DMS 273 (cell line): ENCODE results near the gene TMSB10.
"Not testable (repeated sequence)": the region's sequence is repeated elsewhere in the genome, so short reads cannot be mapped to it uniquely, and the experiment has no call there.

Experiments used
- DNase-seq: peaks from one replicate; lab custom pipeline; 2025; ENCODE audit not compliant: unreplicated experiment; lab: John Stamatoyannopoulos, UW

TMSB10 gene

DNA sequence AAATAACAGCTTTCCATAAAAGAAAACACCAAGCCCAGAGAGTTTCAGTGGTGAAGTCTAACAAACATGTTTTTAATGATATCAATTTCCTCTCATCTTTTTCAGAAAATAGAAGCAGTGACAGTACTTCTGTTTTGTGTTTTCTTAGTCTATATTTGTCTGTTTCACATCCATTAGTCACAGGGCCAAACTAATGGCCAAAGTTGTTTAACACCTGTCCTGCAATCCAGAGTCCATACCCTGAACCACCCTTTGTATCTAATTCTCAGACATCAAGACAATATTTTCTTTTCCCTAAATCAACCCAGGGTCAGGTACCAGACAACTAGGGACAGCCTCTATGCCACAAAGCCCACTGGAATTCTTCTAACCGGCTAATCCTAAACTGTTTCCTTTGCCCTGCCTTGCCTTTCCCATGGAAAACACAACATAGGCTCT is 25.9 kb downstream of the TMSB10 start:
- DNase-seq, result no peak

DNA sequence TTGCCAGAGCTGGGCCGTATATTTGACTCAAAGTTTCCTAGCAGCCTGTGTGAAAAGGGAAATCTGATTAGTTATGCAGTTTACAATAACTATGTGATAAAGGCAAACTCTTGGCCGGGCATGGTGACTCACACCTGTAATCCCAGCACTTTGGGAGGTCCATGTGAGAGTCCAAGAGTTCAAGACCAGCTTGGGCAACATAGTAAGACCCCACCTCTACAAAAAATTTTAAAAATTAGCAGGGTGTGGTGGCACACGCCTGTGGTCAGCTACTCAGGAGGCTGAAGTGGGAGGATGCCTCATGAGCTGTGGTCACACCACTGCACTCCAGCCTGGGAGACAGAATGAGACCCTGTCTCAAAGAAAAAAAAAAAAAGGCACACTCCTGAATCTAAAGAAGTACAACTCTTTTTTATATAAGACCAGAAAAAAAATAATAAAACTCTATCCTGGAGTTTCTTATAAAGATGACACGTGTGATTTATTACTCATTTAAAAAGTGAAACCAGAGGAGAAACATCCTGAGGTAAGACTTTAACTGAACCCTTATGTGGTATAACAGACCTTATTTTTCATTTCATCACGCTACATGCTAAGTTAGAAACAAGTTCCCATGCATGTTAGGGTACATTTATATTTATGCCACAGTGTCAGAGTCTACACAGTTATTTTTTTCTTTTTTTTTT is 32.9 kb downstream of the TMSB10 start:
- DNase-seq, result no peak

DNA sequence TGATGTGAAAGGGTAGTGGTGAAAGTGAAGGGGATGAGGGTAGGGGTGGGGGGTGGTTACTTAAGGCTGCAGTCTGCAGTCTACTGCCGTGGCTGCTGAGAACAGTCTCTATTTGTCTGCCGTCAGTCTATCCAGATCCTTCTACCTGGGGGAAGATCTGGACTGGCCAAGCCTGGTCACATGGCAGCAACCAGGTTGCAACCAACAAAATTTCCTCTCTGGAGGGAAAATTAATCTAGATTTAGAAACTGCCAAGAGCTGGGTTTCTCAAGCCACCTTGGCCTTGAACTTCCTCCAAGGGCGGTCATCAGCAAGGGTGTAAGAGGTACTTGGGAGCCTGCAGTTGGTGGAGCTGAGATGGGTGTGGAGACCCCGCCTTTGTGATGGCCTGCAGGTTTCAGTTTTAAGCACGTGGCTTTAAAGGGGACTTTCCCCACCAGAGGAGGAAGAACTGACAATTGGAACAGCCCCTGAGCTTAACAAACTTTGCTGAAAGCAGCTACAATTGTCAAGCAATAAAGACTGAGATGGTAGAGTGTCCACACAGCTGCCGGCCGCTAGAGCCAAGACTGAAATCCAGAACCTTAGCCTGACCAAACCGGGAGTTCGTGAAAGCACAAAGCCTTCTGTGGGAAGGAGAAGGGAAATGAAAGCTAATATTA is 34.1 kb downstream of the TMSB10 start:
- DNase-seq, result no peak

DNA sequence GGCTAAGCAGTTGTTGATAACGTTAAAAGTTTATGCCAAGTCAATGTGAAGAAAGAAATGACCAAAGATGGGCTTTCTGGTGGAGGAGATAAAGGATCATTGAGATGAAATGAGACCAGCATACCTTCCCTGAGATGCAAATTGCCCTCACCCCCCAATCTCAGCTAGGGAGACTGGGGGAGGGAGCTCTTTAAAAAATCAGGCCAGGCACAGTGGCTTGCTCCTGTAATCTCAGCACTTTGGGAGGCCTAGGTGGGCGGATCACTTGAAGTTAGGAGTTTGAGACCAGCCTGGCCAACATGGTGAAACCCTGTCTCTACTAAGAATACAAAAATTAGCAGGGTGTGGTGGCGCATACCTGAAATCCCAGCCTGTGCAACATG is 34.6 kb downstream of the TMSB10 start:
- no peak for DNase-seq

DNA sequence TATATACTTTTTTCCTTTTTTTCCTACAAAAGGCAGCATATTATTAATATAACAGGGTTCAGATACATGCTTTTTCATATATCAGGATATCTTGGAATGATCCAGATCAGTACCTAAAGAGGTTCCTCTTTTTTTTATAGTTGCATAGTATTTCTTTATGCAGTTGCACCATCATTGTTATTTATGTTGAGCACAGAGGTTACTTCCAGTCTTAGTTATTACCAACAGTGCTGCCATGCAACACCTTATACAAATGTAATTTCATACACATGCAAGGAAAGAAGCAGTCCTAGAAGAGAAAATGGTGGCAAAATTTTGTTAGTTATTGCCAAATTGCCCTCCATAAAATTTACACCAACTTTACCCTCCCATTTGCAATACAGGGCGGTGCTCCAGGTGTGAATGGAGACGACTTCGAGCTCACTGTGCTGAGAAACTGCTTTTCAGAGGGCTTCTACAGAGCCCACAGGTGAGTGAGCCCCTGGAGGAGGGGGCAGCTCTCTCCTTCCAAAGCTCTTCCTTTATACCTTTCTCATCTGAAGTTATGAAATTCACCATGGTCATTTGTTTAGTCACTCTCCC is 35.5 kb downstream of the TMSB10 start:
- DNase-seq, result no peak

DNA sequence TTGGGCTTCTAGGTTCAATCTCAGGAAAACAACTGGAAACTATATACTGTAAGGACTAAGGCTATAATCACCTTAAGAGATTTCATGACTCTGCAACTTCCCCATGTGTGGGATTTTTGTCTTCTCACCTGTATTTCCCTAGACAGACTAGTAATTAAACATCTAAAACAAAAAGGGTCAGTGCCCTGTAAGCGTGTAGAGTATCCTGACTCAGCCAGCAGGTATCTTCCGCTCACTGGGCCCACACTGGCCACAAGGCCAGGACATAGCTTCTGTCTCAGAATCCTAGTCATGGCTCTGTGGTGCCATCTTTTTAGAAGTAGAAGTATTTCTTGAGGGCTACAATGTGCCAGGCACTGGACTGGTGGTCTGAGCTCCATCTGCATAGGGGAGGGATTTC is 36.7 kb downstream of the TMSB10 start:
- DNase-seq, result no peak

DNA sequence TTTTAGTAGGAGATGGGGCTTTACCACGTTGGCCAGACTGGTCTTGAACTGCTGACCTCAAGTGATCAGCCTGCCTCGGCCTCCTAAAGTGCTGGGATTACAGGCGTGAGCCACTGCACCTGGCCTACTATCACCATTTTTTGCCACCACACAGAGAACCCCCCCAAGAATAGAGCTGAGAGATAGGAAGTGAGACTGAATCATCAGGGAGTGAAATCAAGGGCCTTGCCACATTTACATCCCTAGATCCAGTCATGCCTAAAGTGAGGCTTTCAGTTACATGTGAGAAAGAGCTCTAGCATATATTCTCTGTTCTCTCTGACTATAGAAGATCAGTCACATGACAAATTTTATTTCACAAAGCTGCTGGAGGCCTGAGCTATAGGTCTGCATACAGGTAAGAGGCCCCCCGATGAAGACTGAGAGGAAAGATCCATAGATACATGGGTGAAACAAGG is 37.5 kb downstream of the TMSB10 start:
- no peak for DNase-seq

DNA sequence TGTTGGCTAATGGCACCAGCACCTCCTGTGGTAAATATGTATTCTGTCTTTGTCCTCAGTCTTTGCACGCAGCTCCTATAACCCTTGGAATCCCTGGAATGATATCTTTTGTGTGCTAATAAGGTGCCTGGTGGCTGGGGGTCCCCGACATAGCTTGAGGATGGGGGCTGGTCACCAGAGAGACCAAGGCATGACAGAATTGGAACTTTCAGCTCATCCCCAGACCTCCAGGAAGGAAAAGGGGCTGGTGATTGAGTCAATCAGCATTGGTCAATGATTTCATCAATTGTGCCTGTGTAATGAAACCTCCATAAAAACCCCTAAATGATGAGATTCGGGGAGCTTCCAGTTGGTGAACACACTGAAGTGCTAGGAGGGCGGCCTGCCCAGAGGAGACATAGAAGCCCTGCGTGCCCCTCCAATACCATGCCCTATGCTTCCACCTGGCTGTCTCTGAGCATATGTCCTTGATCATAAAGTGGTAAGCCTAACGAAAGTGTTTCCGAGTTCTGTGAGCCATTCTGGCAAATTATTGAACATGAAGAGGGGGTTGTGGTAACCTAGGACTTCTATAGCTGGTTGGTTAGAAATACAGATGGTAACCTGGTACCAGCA is 38.9 kb downstream of the TMSB10 start:
- no peak for DNase-seq

DNA sequence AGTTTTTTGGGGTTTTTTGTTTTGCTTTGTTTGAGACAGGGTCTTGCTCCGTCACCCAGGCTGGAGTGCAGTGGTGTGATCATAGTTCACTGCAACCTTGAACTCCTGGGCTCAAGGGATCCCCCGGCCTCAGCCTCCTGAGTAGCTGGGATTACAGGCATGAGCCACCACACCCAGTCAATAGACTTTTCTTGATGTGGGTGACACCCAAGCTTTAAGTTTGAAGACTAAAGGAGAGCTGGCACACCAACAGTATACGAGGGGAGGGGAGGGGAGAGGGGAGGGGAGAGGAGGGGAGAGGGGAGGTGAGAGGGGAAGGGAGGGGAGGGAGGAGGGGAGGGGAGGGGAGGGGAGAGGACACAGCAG is 40.4 kb downstream of the TMSB10 start:
- DNase-seq, result not testable (repeated sequence)

DNA sequence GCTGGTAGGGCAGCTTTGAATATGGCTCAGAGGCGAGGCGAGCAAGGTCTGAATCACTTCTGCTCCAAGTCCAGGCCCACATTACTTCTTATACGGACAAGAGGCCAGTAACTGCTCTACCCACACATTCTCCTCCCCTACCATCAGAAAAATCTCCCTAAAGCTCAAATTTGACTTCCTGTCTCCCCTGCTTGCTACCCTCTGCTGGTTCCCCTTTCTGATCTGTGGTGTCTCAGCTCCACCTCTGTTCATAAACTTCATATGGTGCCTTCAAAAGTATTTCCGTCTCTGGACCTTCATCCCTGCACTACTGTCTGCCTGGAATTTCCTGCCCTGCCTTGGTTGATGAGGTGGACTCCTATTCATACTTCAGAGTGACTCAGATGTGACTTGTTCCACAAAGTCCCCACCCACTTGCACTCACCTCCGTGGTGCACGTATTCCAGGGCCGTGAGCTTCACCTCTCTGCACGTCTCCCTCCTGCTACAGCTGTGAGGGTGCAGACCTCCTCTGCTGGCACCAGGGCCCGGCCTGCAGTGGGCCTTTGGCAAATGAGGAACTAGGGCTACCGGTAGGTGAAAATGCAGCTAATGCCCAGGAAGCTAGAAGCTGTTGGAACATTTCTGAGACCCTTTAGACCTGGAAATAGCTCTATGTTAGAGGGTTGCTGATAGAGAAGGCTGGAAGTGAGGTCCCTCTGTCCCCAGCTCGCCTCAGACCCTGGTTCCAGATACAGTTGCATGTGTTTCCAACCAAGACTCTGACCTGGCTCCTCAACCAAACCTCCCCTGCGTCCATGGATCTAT is 41.0 kb downstream of the TMSB10 start:
- no peak for DNase-seq

DNA sequence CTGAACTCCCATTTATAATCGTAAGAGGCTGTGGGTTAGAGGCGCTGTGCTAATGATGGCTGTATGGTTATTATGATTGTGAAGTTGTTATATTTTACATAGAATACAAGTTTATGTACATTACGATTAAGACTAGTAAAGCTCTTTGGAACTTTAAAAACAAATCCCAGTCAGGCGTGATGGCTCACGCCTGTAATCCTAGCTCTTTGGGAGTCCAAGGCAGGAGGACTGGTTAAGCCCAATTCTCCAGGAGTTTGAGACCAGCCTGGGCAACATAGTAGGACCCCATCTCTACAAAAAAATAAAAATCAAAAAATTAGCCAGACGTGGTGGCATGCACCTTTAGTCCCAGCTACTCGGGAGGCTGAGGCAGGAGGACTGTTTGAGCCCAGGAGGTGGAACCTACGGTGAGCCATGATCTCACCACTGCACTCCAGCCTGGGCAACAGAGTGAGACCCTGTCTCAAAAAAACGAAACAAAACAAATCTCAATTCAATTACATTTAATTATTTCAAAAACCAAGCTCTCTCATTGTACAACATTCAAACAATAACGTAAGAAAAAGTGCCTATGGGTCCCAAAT is 41.6 kb downstream of the TMSB10 start:
- no peak for DNase-seq

DNA sequence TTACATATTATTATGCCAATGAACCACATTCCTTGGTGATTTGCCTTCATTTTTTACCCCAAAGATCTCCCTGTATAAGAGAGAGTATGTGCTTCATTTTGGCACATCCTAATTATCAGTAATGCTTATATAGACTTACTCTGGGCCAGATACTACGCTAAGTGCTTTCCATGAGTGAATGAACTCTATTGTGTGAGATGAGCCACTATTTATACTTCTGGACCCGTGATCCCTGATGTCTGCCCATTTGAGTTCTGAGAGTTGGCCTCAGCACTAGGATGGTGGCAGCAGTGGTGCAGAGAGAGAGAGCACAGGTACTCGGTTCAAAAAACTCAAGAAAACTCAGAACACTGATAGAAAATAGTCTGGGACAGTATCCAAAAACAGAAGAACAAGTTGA is 48.1 kb downstream of the TMSB10 start:
- DNase-seq, result no peak

DNA sequence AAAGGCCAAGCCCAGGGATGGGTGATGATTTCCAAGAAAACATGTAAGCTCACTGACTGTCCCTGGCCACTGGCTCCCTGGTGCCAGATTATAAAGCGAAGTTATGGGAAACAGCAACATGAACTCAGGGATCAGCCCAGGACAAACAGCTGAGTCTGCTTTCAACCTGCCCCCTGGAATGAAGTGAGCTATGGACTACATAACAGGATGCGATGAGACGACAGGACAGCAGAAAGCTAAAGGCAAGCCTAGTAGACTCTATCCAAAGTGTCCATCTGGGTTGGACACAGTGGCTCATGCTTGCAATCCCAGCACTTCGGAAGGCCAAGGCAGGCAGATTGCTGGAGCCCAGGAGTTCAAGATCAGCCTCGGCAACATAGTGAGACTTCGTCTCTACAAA is 48.9 kb downstream of the TMSB10 start:
- DNase-seq, result no peak
